Pancreas (tissue), 10 donors: ENCODE results near the gene RASA3. TPM values are rescaled to one million over a fixed set of nuclear protein-coding genes. Genes with fewer than 3 reads are reported as not detected.

ENCODE experiments used
- ATAC-seq, 4 donors: fragments of 200-7000 bp; cut with Tn5 transposase; one replicate each; pipeline versions ENCODE4 v1.8.0 to v1.9.1; 2020; ENCODE audit warnings: mild to moderate bottlenecking in 4 of 4, moderate library complexity in 4 of 4
- DNase-seq, 6 donors: peaks; one replicate each; pipeline ENCODE4 v3.0.0-alpha.2; 2020
- FAIRE-seq: peaks from 2 replicates; lab custom pipeline; 2012; peaks lifted over from hg19 to GRCh38; lab: Jason Lieb, UNC
- H3K27ac ChIP-seq, 4 donors: fragments of 200-600 bp; sonication (generic); 1 replicate in 3 of 4; 2 replicates in 1 of 4; pipeline versions ENCODE4 v1.5.0 to v1.8.0; 2020
- H3K27me3 ChIP-seq, 4 donors: fragments of 200-600 bp; one replicate each; pipeline ENCODE4 v1.8.0; 2021
- H3K36me3 ChIP-seq, 3 donors: fragments of 200-600 bp; sonication (generic) in 1 of 3; one replicate each; pipeline versions ENCODE4 v1.5.0 to v1.8.0; 2020 to 2021
- H3K4me1 ChIP-seq, 3 donors: fragments of 200-600 bp; one replicate each; pipeline ENCODE4 v1.8.0; 2021
- H3K4me3 ChIP-seq, 4 donors: fragments of 200-600 bp; sonication (generic) in 2 of 4; one replicate each; pipeline versions ENCODE4 v1.5.0 to v1.8.0; 2020 to 2021
- H3K9me3 ChIP-seq, 4 donors: fragments of 200-600 bp; one replicate each; pipeline ENCODE4 v1.8.0; 2021
- WGBS, 2 donors: extraction: QIAGEN DNeasy Blood & Tissue Kit; methylation state at CpG; one replicate each; pipeline ENCODE4 v1.1.7; 2013; 5-methylcytosine and 5-hydroxymethylcytosine counted together
- intact Hi-C, 3 donors: fragments of 100-400 bp; cut with DNase I; formaldehyde crosslinking; loops; one replicate each; pipeline versions ENCODE4 v1.11.1 to v1.14.2; 2022
- polyA plus RNA-seq, 2 donors: library from polyadenylated mRNA; stranded (reverse); fragments of 200-250 nt; gene quantifications; one replicate each; pipeline ENCODE4 v1.2.3, GENCODE V29; 2013
- total RNA-seq, 6 donors: library from RNA; stranded (reverse); fragmentation: NEBNext Ultra II Directional in 4 of 6; extraction: Animal tissue kit (Norgen Biotek cat#: 25700) in 4 of 6; gene quantifications; one replicate each; pipeline versions ENCODE4 v1.2.1 to v1.2.4, GENCODE V29; 2021 to 2023
- TF ChIP-seq, protein P1 (sequence below), 4 donors: fragments of 200-600 bp; sonication (generic) in 3 of 4; IDR thresholded peaks; one replicate each; pipeline versions ENCODE4 v1.5.0 to v1.8.0; 2021; ENCODE audit warnings: antibody characterized with exemption in 4 of 4
- donor health status: healthy with polysubstance abuse.
- donor health status: DM: no; HTN: no; CAD: no; lungs with moderate emphysema.
- donor health status: DM: no; HTN: no; CAD: no.
- donor health status: control.
- donor health status: control.
- donor health status: Bipolar disorder and iron deficiency.
- donor health status: DM: yes; HTN: yes; CAD: no.
- donor health status: DM: no; HTN: no; CAD: no.
- donor health status: DM: no; HTN: no; CAD: no.
- donor health status: DM: yes; HTN: yes; CAD: no.

Gene RASA3
- total and polyA plus RNA-seq, 8 donors, result 5.7 to 11.2 (median 9.1) TPM

DNA sequence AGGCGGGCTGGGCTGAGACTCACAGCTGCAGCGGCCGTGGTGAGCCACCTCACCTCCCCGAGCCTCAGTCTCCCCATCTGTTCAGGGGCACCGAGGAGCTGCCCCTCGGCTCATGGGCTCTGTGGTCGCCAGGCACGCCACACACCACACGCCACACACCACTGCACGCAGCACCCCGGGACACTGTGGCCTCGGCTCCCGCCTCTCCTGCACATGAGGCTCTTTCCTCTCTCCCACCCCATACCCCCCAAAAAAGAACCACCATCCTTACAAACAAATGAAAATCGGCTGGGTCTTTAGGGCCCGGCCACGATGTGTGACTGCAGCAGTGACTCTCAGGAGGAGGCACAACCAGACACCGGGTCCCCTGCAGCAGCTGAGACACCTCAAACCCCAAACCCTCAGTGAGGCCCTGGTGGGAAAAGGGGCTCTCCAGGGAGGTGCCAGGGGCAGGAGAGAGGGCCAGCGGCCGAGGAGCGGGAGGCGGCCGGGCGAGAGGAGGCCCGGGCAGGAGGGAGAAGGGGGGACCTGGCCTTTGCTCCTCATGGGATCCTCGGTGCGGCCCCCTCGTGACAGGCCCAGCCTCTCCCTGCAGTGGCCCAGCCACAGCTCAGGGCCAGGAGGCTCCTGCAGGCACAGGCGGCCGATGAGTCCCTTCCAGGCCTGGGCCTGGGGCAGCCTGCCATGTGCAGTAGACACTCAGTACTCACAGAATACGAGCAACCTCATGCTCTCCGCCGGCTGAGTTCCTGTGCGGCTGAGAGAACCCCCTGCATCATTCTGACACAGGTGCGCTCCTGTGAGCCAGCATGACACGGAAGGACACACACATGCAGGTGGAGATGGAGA is 66.3 kb downstream of the RASA3 start:
- no peak for FAIRE-seq
- H3K4me1 ChIP-seq, result peaks cover 4 to 35% (median 10%) of the 10 kb centered on the region in 3 donors

DNA sequence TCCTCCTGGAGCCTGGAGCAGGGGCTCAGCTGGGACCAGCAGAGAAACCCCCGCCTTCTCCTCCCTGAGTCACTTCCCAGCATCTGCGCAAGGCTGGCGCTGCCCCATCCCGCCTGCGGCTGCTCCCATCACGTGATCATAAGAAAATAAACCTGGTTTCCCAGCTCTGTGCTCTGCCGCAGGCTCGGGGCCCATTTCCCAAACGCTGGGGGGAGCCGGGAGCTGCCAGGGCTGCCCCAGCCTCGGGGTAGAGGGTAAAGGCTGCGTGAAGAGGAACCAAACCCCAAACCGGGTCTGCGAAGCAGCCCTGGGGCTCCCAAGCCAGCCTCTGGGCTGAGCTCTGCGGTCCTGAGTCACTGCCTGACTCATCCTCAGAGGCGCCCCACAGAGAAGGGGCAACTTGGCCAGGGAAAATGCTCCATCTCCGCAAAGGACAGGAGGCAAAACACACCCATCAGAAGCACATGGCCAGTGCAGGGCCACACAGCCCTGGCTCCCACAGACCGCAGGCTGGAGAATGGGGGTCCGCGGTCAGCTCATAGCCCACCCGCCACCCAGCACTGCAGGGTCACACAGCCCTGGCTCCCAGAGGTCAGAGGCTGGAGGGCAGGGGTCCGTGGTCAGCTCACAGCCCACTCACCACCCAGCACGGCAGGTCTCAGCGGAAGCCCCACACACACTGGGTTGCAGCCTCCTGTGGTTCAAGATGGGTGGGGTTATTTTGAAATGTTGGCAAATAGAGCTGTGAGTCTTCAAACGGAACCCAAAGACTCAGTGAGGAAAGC is 67.1 kb downstream of the RASA3 start:
- Histone ChIP-seq H3K4me3 (peak overlapping the region in 2 of 4 donors; percentile 19 to 20), H3K36me3 (no peaks in the 10 kb centered on the region), H3K4me1 (peaks cover 4 to 35% (median 10%) of the 10 kb centered on the region in 3 donors), H3K9me3 (no peaks in the 10 kb centered on the region), H3K27me3 (no peaks in the 10 kb centered on the region), H3K27ac (peak overlapping the region; percentile 19 to 89 (median 66))
- ATAC-seq, result peak; percentile 84 to 91 (median 89)
- TF ChIP-seq, protein P1, sequence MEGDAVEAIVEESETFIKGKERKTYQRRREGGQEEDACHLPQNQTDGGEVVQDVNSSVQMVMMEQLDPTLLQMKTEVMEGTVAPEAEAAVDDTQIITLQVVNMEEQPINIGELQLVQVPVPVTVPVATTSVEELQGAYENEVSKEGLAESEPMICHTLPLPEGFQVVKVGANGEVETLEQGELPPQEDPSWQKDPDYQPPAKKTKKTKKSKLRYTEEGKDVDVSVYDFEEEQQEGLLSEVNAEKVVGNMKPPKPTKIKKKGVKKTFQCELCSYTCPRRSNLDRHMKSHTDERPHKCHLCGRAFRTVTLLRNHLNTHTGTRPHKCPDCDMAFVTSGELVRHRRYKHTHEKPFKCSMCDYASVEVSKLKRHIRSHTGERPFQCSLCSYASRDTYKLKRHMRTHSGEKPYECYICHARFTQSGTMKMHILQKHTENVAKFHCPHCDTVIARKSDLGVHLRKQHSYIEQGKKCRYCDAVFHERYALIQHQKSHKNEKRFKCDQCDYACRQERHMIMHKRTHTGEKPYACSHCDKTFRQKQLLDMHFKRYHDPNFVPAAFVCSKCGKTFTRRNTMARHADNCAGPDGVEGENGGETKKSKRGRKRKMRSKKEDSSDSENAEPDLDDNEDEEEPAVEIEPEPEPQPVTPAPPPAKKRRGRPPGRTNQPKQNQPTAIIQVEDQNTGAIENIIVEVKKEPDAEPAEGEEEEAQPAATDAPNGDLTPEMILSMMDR (IDR thresholded peaks at IDR 0.05), result no peak
- intact Hi-C loops, result no loop called here
- no peak for FAIRE-seq
- WGBS, 2 donors, result 33 to 37% methylated on average over 23 to 25 of the region's 25 CpGs
- DNase-seq, result peak; percentile 78 to 89 (median 84)

More for the DNA sequence above, 66.3 kb downstream of the RASA3 start:
- ATAC-seq (no peak), DNase-seq (peak in 2 of 6 donors; percentile 59 to 68)
- Histone ChIP-seq H3K4me3 (no peak overlapping the region), H3K27me3 (no peaks in the 10 kb centered on the region), H3K27ac (peak overlapping the region in 2 of 4 donors; percentile 83 to 89), H3K9me3 (no peaks in the 10 kb centered on the region), H3K36me3 (no peaks in the 10 kb centered on the region)
- TF ChIP-seq, protein P1 (IDR thresholded peaks at IDR 0.05), result no peak
- intact Hi-C loops, result no loop called here
- 92 to 96% methylated on average over 30 to 35 of the region's 35 CpGs for WGBS, 2 donors

DNA sequence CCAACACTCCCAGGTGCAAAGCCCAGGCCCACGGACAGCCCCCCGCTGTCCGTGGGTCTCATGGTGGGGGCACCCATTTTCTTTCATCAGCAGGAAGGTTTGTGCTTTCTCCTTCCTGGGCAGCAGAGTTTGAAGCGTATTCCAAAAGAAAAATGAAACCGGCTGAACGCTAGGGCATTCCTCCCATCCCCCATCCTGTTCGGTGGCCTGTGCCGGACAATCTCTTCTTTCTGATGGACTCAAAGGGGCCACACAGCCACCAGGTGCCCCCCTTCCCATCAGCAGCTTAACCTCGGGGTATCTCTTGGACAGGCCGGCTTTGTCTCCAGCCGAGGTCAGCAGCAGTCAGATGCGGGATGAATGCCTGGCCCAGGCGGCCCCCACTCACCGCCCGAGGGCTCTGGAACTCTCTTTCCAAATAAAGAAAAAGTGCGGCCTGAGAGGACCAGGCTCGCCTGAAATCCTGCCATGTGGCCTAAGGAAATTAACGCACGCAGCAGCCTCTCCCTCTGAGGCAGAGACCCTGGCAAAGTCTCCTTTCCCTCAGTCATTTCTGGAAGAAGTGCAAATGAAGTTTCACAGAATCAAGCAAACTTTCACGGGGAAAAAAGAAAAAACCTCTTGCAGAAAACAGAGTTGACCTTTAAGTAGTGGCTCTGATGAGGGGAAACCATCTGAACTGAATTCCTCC is 67.8 kb downstream of the RASA3 start:
- ATAC-seq, result peak; percentile 1 to 24 (median 16)
- 50 to 56% methylated on average over 20 of the region's 20 CpGs for WGBS, 2 donors
- Histone ChIP-seq H3K36me3 (no peaks in the 10 kb centered on the region), H3K4me1 (peaks cover 4 to 35% (median 10%) of the 10 kb centered on the region in 3 donors), H3K4me3 (peak overlapping the region in 2 of 4 donors; percentile 6 to 20), H3K9me3 (no peaks in the 10 kb centered on the region), H3K27me3 (no peaks in the 10 kb centered on the region), H3K27ac (peak overlapping the region; percentile 35 to 89 (median 64))
- intact Hi-C loops, result no loop called here
- TF ChIP-seq, protein P1 (IDR thresholded peaks at IDR 0.05), result no peak
- DNase-seq, result peak in 2 of 6 donors; percentile 29 to 50
- FAIRE-seq, result peak; percentile 23

DNA sequence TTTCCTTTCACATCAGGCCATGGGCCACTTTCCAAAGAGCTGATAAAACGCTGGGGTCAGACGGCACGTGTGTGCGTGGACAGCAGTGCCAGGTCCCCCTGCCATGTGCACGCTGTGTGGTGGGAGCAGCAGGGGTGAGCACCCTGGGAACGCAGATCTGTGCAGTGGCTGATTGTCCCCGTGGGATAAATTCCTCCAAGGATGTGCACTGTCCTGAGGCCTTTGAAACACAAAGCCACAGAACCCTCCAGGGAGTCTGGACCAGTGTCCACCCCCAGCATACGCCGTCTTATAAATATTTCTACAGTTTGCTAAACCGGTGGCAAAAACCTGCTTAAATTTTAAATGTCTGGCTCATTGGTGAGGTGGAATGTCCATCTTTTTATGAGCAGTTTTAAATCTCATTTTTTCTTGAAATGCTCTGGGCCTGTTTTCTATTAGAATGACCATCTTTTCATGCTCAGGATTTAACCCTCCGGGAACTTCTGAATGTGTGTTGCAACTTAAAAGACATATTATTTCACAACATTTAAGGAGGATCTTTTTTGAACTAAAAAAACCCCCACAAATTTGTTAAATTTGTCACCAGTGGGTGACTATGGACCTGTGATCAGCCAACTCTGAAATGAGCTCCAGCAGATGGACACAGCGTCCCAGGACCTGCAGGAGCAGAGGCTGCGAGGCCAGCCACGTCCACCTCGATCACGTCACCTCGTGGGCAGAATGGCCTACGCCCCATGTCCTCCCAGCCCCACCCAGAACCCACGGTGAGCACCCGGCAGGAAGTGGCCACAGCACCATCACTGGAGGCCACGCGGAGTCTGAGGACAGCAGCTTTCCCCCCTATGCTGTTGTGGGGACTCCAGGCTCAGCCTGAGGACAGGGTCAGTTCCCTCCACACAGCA is 68.6 kb downstream of the RASA3 start:
- 65 to 71% methylated on average over 22 of the region's 22 CpGs for WGBS, 2 donors
- no peaks in the 10 kb centered on the region for H3K27me3 ChIP-seq
- FAIRE-seq (no peak), ATAC-seq (peak in 2 of 4 donors; percentile 2 to 4), DNase-seq (peak in 2 of 6 donors; percentile 44 to 60)
- no peaks in the 10 kb centered on the region for H3K36me3 ChIP-seq
- peak overlapping the region; percentile 35 to 89 (median 64) for H3K27ac ChIP-seq
- intact Hi-C loops, result no loop called here
- peak overlapping the region in 1 of 4 donors; percentile 20 for H3K4me3 ChIP-seq
- TF ChIP-seq, protein P1 (IDR thresholded peaks at IDR 0.05), result no peak
- peaks cover 4 to 35% (median 10%) of the 10 kb centered on the region in 3 donors for H3K4me1 ChIP-seq
- no peaks in the 10 kb centered on the region for H3K9me3 ChIP-seq
